ENCODE measurements around the gene EGFLAM.
"Not testable (repeated sequence)": the region's sequence is repeated elsewhere in the genome, so short reads cannot be mapped to it uniquely, and the experiment has no call there.

Gene EGFLAM

GRCh38 chr5:38329132-38329715, 70.9 kb downstream of the EGFLAM start:
- DNase-seq (ENCODE audit: low read depth): no peak

DNA sequence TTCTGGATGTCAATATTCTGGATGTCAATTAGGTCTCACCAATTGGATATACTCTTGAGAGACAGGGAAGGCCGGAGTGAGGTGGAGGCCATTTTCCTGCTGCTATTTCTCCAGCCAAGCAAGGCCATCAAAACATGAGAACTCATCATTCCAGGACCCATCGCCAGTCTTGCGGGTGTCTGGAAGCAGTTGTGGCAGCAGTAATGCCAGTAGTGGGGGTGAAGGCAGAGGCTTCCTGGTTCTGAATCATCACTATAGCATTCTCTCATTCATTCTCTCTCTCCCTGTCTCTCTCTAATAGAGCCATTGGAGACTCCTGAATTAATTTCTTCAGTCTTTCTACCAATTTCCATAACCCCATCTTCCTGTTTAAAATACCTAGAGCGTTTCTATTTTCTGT, 71.8 kb downstream of the EGFLAM start:
- DNase-seq (ENCODE audit: low read depth): no peak

DNA sequence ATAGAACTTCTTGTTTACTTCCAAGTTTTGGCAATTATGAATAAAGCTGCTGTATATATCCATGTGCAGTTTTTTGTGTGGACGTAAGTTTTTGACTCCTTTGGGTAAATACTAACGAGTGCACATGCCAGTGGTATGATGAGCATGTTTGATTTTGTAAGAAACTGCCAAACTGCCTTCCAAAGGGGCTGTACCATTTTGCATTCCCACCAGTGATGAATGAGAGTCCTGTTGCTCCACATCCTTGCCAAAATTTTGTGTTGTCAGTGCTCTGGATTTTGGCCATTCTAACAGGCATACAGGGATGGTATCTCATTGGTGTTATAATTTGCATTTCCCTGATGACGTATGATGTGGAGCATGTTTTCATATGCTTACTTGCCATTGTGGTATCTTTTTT, 73.5 kb downstream of the EGFLAM start:
- no peak for DNase-seq (ENCODE audit: low read depth)

DNA sequence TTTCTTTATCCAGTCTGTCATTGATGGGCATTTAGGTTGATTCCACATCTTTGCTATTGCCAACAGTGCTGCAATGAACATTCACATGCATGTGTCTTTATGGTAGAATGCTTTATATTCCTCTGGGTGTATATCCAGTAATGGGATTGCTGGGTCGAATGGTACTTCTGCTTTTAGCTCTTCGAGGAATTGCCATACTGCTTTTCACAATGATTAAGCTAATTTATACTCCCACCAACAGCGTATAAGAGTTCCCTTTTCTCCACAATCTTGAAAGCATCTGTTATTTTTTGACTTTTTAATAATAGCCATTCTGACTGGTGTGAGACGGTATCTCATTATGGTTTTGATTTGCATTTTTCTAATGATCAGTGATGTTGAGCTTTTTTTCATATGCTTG, 74.8 kb downstream of the EGFLAM start:
- DNase-seq (ENCODE audit: low read depth): not testable (repeated sequence)

DNA sequence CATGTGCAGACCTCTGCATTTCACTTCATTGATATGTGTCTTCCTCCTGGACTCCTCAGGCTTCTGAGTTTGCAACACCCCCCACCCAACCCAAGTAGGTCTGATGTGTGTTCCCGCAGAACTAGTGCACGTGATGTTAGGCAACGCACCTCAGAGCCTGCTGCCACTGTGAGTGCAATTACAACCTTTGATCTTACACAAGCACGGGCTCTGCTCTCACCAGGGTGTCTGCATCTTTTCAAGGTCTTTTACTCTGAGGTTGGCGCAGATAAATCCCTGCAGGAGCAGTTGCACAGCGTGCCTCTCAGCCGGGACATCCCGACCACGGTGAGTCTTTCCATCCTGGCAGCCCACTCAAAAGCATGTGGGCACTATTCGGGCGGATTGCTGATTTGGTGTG, 80.1 kb downstream of the EGFLAM start:
- DNase-seq (ENCODE audit: low read depth): no peak

- DNase-seq (ENCODE audit: low read depth): no peak
These were observed 81.1 kb downstream of the EGFLAM start for GRCh38 chr5:38339446-38339845.

DNA sequence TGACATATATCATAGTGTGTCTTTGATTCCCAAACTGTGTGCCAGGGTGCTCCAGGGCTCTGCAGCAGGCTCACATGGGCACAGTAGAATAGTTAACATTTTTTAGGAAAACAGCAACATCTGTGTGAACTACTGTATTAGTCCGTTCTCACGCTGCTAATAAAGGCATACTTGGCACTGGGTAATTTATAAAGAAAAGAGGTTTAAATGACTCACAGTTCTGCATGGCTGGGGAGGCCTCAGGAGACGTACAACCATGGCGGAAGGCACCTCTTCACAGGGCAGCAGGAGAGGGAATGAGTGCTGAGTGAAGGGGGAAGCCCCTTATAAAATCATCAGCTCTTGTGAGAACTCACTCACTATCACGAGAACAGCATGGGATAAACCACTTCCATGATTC, 82.7 kb downstream of the EGFLAM start:
- no peak for DNase-seq (ENCODE audit: low read depth)

DNA sequence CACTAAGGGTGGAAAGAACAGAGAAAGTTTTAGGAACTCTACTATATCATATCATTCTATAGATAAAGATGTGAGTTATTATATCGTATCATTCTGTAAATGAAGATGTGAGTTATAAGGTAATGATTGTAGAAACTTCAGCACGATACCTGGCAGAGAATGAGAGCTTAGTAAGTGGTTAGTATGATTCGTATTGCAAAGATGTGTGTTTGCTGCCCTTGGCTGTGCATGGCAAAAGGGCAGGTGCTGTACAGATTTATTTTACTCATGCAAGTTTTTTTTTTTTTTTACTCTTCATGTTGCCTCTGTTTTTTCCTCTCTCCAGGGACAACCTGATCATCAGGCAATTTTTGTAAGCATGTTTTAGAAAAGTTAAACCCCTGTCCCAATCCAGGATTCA, 83.3 kb downstream of the EGFLAM start:
- no peak for DNase-seq (ENCODE audit: low read depth)

- DNase-seq (ENCODE audit: low read depth): no peak
These were observed 83.9 kb downstream of the EGFLAM start for GRCh38 chr5:38342261-38342660.

- DNase-seq (ENCODE audit: low read depth): no peak
These were observed 86.5 kb downstream of the EGFLAM start for GRCh38 chr5:38344891-38345290.

DNA sequence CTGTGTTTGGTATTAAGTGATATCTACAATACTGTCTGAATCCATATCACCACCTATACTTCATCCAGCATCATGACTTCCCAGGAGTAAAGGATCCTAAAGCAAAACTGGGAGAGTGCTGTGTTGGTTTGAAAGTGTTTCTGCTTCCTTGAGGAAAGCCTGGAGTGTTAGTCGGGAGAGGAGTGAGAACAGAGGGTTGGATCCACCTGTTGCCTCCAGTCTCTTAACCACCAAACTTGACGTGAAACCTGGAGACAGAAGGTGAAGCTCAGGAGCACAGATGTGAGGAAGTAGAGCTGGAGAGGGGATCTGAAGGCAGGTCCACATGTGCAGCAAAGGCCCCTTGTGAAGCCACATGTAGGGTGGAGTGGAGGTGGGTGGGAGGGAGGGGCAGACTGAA, 88.2 kb downstream of the EGFLAM start:
- no peak for DNase-seq (ENCODE audit: low read depth)

- no peak for DNase-seq (ENCODE audit: low read depth)
These were observed 88.8 kb downstream of the EGFLAM start for GRCh38 chr5:38347040-38347763.

DNA sequence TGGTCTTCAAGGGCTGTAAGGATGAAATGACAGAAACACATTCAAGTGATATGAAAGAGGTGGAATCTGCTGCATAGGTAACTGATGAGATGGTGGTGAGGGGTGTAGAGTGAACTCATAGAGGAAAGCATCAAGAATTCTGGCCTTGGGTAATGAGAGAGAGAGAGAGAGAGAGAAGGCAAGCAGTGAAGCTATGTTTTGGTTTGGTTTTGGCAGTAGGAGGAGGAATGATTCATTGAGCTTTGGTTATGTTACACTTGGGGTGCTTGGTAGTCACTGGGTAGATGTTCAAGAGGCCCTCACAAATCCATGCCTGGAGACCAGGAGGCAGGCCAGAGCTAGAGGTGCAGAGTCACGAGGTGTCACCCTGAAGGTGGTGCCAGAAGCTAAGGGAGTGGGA, 89.5 kb downstream of the EGFLAM start:
- no peak for DNase-seq (ENCODE audit: low read depth)

DNA sequence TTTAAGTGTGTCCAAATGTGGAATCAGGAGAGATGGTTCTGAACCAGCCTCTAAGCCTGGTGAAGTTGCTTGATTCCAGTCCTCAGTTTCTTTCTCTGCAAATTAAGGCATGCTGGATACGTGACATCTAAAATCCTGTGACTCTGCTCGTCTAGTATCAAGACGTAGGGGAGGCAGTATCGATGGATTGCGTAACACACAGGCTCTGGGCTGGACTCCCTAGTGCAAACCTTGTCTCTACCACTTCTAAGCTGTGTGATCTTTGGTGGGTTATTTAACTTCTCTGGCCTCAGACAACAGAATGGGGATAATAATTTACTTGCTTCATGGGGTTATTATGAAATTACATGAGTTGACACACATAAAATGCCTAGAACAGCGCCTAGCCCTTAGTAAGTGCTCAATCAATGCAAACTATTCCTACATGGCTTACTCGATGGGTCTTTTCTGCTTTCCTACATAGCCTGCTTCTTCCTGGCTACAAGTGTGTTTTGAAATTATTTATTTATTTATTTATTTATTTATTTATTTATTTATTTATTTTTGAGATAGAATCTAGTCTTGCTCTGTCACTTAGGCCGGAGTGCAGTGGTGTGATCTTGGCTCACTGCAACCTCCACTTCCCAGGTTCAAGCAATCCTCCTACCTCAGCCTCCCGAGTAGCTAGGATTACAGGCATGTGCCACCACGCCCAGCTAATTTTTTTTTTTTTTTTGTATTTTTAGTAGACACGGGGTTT, 102.1 kb downstream of the EGFLAM start:
- DNase-seq (ENCODE audit: low read depth): no peak

GRCh38 chr5:38362713-38363112, 104.4 kb downstream of the EGFLAM start:
- no peak for DNase-seq (ENCODE audit: low read depth)

DNA sequence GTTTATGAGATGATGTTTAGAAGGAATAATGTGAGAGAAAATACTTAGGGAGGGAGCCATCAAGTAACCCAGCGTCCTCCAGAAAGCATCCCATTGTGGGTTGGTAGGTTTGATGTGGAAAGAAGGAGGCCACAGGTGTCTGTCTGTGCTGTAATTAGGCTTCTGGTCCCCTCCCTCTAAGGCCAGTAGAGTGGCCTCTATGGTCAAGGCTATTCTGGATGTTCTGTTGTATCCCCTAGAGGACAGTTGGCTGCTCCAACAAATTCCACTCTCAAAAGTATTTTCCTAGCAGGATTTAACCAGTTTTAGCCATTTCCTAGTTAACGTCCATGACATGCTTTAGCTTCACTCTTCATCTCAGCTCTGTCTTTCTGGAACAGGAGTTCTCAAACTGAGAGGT, 106.5 kb downstream of the EGFLAM start:
- no peak for DNase-seq (ENCODE audit: low read depth)

GRCh38 chr5:38367410-38367809, 109.1 kb downstream of the EGFLAM start:
- DNase-seq (ENCODE audit: low read depth): no peak

DNA sequence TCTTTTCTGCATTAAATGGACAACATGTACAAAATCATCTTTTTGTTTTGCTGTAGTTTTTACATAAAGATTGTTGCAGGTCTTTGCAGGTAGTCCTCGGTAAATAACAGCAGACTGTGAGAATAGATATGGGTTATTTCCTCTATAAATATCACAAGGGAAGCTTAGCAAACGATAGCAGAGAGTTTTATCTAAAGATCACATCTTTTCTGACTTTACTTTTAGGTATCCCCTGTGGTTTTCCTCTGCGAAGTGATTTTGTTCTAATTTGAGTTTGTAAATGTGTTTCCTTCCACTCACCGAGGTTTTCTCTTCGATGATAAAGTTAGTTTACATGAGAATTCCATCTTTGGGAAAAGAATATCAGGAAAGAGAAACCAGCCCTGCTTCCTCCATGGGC, 109.6 kb downstream of the EGFLAM start:
- DNase-seq (ENCODE audit: low read depth): no peak

DNA sequence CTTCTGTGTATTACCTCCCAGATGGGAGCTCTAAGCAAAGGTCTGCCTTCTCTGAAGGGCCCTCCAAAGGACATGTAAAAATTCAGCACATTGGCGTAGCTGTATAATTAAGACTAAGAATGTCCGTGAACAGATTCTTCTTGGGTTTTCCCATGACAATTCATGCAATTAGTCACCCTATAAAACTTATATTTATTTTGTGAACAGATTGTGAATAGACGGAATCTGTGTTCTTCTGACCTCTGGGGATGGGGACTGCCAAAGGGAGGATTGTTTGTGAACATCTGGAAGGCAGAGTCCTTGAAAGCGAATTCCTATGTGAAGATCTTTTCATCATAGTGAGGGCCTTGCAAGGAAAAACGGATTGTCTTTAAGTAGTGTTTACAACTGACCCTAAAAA, 111.3 kb downstream of the EGFLAM start:
- no peak for DNase-seq (ENCODE audit: low read depth)

- no peak for DNase-seq (ENCODE audit: low read depth)
These were observed 112.2 kb downstream of the EGFLAM start for GRCh38 chr5:38370358-38371100.

- DNase-seq (ENCODE audit: low read depth): no peak
These were observed 113.2 kb downstream of the EGFLAM start for GRCh38 chr5:38371596-38371995.

DNA sequence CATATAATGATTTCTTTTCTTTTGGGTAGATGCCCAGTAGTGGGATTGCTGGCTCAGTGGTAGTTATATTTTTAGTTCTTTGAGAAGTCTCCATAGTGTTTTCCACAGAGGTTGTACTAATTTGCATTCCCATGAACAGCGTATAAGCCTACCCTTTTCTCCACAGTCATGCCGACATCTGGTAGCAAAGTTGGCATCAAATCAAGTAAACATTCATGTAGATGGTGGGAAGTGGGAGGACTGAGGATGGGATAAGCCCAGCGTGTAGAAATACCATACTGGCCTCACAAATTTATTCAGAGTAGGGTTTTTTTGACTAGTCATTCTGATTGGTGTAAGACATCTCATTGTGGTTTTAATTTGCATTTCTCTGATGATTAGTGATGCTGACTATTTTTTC, 115.4 kb downstream of the EGFLAM start:
- DNase-seq (ENCODE audit: low read depth): peak; percentile 54

DNA sequence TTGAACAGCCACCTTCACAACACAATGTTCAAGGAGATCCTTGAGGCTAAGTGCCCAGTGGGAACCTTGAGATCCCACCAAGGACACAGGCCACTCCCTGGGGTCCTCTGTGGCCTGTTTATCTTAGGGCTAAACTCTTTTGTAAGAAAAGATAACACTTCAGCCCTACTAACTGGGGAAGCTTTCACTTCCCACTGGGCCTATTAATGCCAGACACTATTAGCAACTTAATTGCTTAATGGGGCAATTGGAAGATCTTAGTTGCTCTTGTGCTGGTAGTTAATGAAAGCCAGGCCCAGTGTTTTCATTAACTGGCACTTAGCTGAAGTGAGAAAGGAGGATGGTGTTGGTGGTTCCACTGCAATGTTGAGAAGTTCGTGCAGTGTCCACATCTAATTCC, 117.1 kb downstream of the EGFLAM start:
- DNase-seq (ENCODE audit: low read depth): no peak

Data from stromal cell of bone marrow (primary cell).